HG03521 (cell line): ENCODE data around the gene OSGIN1.

Experiments used
- ATAC-seq: cut with Tn5 transposase; IDR thresholded peaks from one replicate; pipeline ENCODE4 v1.9.1; 2021; ENCODE audit warnings: mild to moderate bottlenecking, moderate library complexity; ENCODE audit not compliant: unreplicated experiment

OSGIN1 gene

GRCh38 chr16:83969771-83970429 is 16.9 kb downstream of the OSGIN1 start:
- no peak for ATAC-seq

- ATAC-seq: no peak
These were observed 17.4 kb downstream of the OSGIN1 start for GRCh38 chr16:83970430-83970815.

GRCh38 chr16:83971165-83972130 is 18.4 kb downstream of the OSGIN1 start:
- no peak for ATAC-seq

- ATAC-seq: no peak
These were observed 19.4 kb downstream of the OSGIN1 start for GRCh38 chr16:83972256-83973008.

- ATAC-seq: no peak
These were observed 20.0 kb downstream of the OSGIN1 start for GRCh38 chr16:83973077-83973476.

GRCh38 chr16:83973581-83974385 is 20.7 kb downstream of the OSGIN1 start:
- no peak for ATAC-seq

- ATAC-seq: no peak
These were observed 21.4 kb downstream of the OSGIN1 start for GRCh38 chr16:83974475-83974874.

- no peak for ATAC-seq
These were observed 22.7 kb downstream of the OSGIN1 start for GRCh38 chr16:83975590-83976260.

GRCh38 chr16:83977056-83977815 is 24.2 kb downstream of the OSGIN1 start:
- no peak for ATAC-seq

GRCh38 chr16:83978401-83978904 is 25.4 kb downstream of the OSGIN1 start:
- ATAC-seq: no peak

GRCh38 chr16:83979441-83979840 is 26.4 kb downstream of the OSGIN1 start:
- no peak for ATAC-seq

- no peak for ATAC-seq
These were observed 27.8 kb downstream of the OSGIN1 start for GRCh38 chr16:83980794-83981193.

- ATAC-seq: no peak
These were observed 28.8 kb downstream of the OSGIN1 start for GRCh38 chr16:83981799-83982198.

GRCh38 chr16:83983491-83983890 is 30.5 kb downstream of the OSGIN1 start:
- ATAC-seq: no peak

- no peak for ATAC-seq
These were observed 36.3 kb downstream of the OSGIN1 start for GRCh38 chr16:83989300-83989699.

GRCh38 chr16:83990492-83990891 is 37.5 kb downstream of the OSGIN1 start:
- no peak for ATAC-seq

- no peak for ATAC-seq
These were observed 39.6 kb downstream of the OSGIN1 start for GRCh38 chr16:83992624-83993023.

- no peak for ATAC-seq
These were observed 41.0 kb downstream of the OSGIN1 start for GRCh38 chr16:83994087-83994486.

- ATAC-seq: no peak
These were observed 41.7 kb downstream of the OSGIN1 start for GRCh38 chr16:83994703-83995102.
